Common myeloid progenitor, CD34-positive (primary cell): ENCODE data around the gene PC.

Source experiments
- CTCF ChIA-PET: fragments of 350-600 bp; sonication (Branson Sonifier 250); formaldehyde crosslinking; loops from one replicate; lab custom pipeline; 2021; ENCODE audit warnings: antibody characterized with exemption; lab: Charles Lee
- POLR2A ChIA-PET: fragments of 350-600 bp; sonication (Branson Sonifier 250); formaldehyde crosslinking; loops from one replicate; lab custom pipeline; 2021; ENCODE audit warnings: antibody characterized with exemption; lab: Charles Lee
- DNase-seq, 3 donors: peaks; one replicate each; pipeline versions ENCODE4 v3.0.0 to v3.0.0-alpha.2; 2013
- H3K27ac ChIP-seq, 2 experiments: 1 replicate in 1 of 2; 2 replicates in 1 of 2; pipeline ENCODE4 v1.7.0; 2013; ENCODE audit warnings: inconsistent platforms in 2 of 2, low read length in 2 of 2, mild to moderate bottlenecking in 2 of 2, low read depth in 1 of 2, moderate library complexity in 1 of 2; ENCODE audit not compliant: severe bottlenecking in 2 of 2, insufficient read depth in 1 of 2, poor library complexity in 1 of 2
- H3K27me3 ChIP-seq, 5 experiments: replicated peaks in 2 of 5; 1 replicate in 3 of 5; 2 replicates in 2 of 5; pipeline versions ENCODE4 v1.6.1 to v1.7.0; 2013; ENCODE audit warnings: low read length in 4 of 5, mild to moderate bottlenecking in 2 of 5, moderate library complexity in 2 of 5, inconsistent platforms in 1 of 5; ENCODE audit not compliant: insufficient read depth in 5 of 5, control insufficient read depth in 4 of 5
- H3K36me3 ChIP-seq, 4 experiments: 1 replicate in 2 of 4; 2 replicates in 2 of 4; pipeline versions ENCODE4 v1.6.1 to v1.7.0; 2013; ENCODE audit warnings: low read length in 3 of 4, control low read depth in 1 of 4, mild to moderate bottlenecking in 1 of 4; ENCODE audit not compliant: control insufficient read depth in 4 of 4, insufficient read depth in 4 of 4
- H3K4me1 ChIP-seq, 4 experiments: 1 replicate in 3 of 4; 2 replicates in 1 of 4; pipeline versions ENCODE4 v1.6.1 to v1.7.1; 2013; ENCODE audit warnings: low read length in 3 of 4, mild to moderate bottlenecking in 3 of 4, control low read depth in 1 of 4, inconsistent platforms in 1 of 4, moderate library complexity in 1 of 4; ENCODE audit not compliant: control insufficient read depth in 4 of 4, insufficient read depth in 4 of 4; ENCODE audit errors: control extremely low read depth in 1 of 4
- H3K4me3 ChIP-seq, 7 experiments: 1 replicate in 4 of 7; 2 replicates in 3 of 7; pipeline versions ENCODE4 v1.5.1 to v1.7.0; 2013; ENCODE audit warnings: mild to moderate bottlenecking in 7 of 7, low read length in 6 of 7, moderate library complexity in 6 of 7, inconsistent platforms in 2 of 7, low read depth in 2 of 7, control low read depth in 1 of 7; ENCODE audit not compliant: insufficient read depth in 4 of 7, control insufficient read depth in 1 of 7; ENCODE audit errors: extremely low read depth in 1 of 7
- H3K9me3 ChIP-seq, 5 experiments: 1 replicate in 4 of 5; 2 replicates in 1 of 5; pipeline versions ENCODE4 v1.6.1 to v1.7.1; 2013; ENCODE audit warnings: low read length in 4 of 5, mild to moderate bottlenecking in 2 of 5, inconsistent platforms in 1 of 5, low read depth in 1 of 5, moderate library complexity in 1 of 5; ENCODE audit not compliant: control insufficient read depth in 4 of 5, insufficient read depth in 2 of 5; ENCODE audit errors: control extremely low read depth in 1 of 5
- WGBS: methylation state at CpG from one replicate; pipeline ENCODE4 v1.1.5; 2013; ENCODE audit not compliant: insufficient coverage; 5-methylcytosine and 5-hydroxymethylcytosine counted together

PC gene

GRCh38 chr11:66973956-66974580 lies 15.9 kb upstream of the PC start:
- H3K27me3 ChIP-seq, result peaks cover 0 to 8% (median 2%) of the 10 kb centered on the region in 5 experiments
- DNase-seq, result no peak
- H3K27ac ChIP-seq, result no peak overlapping the region
- 98% methylated on average over 5 of the region's 8 CpGs for WGBS
- ChIA-PET POLR2A (no interaction called here), CTCF (interaction anchor here (0.9 to 1.3 kb wide), 3 partner anchors 10 to 17 kb away, joined by 3 read pairs; no protein-coding TSS in a partner anchor)
- H3K4me3 ChIP-seq, result no peak overlapping the region
- H3K9me3 ChIP-seq, result peaks cover 0 to 11% (median 6%) of the 10 kb centered on the region in 5 experiments
- H3K36me3 ChIP-seq, result no peaks in the 10 kb centered on the region
- peaks cover 0 to 5% (median 0%) of the 10 kb centered on the region in 4 experiments for H3K4me1 ChIP-seq

DNA sequence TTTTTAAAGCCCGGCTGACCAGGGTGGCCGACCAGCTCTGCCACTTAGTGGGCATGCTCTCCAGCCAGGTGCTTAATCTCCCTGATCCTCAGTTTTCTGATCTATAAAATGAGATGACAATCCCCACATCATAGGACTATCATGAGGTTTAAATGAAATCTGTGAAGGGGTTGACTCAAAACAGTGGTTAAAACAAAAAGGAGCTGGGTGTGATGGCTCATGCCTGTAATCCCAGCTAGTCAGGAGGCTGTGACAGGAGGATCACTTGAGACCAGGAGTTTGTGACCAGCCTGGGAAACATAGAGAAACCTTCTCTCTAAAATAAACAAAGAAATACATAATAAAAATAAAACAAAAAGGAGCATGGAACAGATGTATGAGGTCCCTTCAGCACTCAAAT lies 13.3 kb upstream of the PC start:
- DNase-seq, result no peak
- 100% methylated on average over 2 of the region's 2 CpGs for whole genome bisulfite sequencing
- Histone ChIP-seq H3K4me1 (peaks cover 0 to 5% (median 1%) of the 10 kb centered on the region in 4 experiments), H3K9me3 (peaks cover 0 to 4% (median 0%) of the 10 kb centered on the region in 5 experiments), H3K36me3 (no peaks in the 10 kb centered on the region), H3K27me3 (peaks cover 0 to 8% (median 2%) of the 10 kb centered on the region in 5 experiments), H3K4me3 (no peak overlapping the region), H3K27ac (no peak overlapping the region)
- ChIA-PET POLR2A (no interaction called here), CTCF (interaction anchor here (1.5 kb wide), 1 partner anchor 9 kb away, joined by 5 read pairs; no protein-coding TSS in a partner anchor)

DNA sequence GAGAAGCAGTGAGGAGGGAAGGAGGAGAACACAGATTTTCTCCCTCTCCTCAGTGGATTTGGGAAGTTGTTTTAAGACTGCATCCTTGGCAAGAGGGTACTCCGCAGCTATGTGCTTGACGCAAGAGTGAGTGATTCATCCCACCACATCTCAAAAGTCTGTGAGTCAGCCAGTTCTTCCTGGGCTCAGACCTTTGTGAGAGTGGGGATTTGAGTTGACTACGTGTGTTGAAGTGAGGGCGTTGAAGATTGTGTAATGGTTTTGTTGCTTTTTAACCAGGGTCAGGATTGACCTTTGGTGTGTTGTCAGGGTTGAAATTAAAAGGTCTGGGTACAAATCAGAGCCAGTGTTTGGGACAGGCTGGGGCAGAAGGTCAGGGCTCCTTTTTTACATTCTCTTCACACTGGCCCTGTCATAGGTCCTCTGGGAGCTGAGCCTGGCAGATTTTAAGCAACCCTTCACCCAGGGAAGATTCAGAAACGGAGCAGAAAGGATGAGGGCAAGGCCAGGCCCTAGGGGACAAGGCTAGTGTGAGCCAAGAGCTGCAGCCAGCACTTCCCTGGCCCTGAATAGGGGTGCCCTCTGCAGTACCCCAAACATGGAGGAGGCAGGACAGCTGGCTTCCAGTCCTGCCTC lies 12.7 kb upstream of the PC start:
- CTCF ChIA-PET, result interaction anchor here (1.5 kb wide), 1 partner anchor 9 kb away, joined by 5 read pairs; no protein-coding TSS in a partner anchor

GRCh38 chr11:66970371-66970806 lies 12.2 kb upstream of the PC start:
- no peak for DNase-seq
- Histone ChIP-seq H3K9me3 (peaks cover 0 to 4% (median 0%) of the 10 kb centered on the region in 5 experiments), H3K4me3 (no peak overlapping the region), H3K36me3 (no peaks in the 10 kb centered on the region), H3K27me3 (peaks cover 0 to 6% (median 4%) of the 10 kb centered on the region in 5 experiments), H3K4me1 (peaks cover 0 to 5% (median 1%) of the 10 kb centered on the region in 4 experiments), H3K27ac (no peak overlapping the region)
- WGBS, result 100% methylated on average over 3 of the region's 4 CpGs
- POLR2A ChIA-PET, result no interaction called here
- CTCF ChIA-PET, result interaction anchor here (1.5 kb wide), 1 partner anchor 10 kb away, joined by 5 read pairs; no protein-coding TSS in a partner anchor

More for the DNA sequence above, 12.7 kb upstream of the PC start:
- Histone ChIP-seq H3K27ac (no peak overlapping the region), H3K36me3 (no peaks in the 10 kb centered on the region), H3K9me3 (peaks cover 0 to 4% (median 0%) of the 10 kb centered on the region in 5 experiments), H3K4me3 (no peak overlapping the region), H3K4me1 (peaks cover 0 to 5% (median 1%) of the 10 kb centered on the region in 4 experiments), H3K27me3 (peaks cover 0 to 9% (median 4%) of the 10 kb centered on the region in 5 experiments)
- DNase-seq, result peak in 2 of 3 donors; percentile 26 to 32
- POLR2A ChIA-PET, result no interaction called here
- whole genome bisulfite sequencing, result 86% methylated on average over 3 of the region's 5 CpGs

GRCh38 chr11:66969584-66970225 lies 11.5 kb upstream of the PC start:
- POLR2A ChIA-PET, result no interaction called here
- Histone ChIP-seq H3K27me3 (peaks cover 0 to 7% (median 6%) of the 10 kb centered on the region in 5 experiments), H3K4me1 (peaks cover 0 to 5% (median 1%) of the 10 kb centered on the region in 4 experiments), H3K4me3 (no peak overlapping the region), H3K36me3 (no peaks in the 10 kb centered on the region), H3K9me3 (peaks cover 0 to 4% (median 0%) of the 10 kb centered on the region in 5 experiments), H3K27ac (no peak overlapping the region)
- CTCF ChIA-PET, result no interaction called here
- 100% methylated on average over 4 of the region's 6 CpGs for WGBS
- DNase-seq, result no peak

- CTCF ChIA-PET, result interaction anchor here (1.1 kb wide), 1 partner anchor 11 kb away, joined by 3 read pairs; no protein-coding TSS in a partner anchor
- Histone ChIP-seq H3K27me3 (peaks cover 0 to 7% (median 6%) of the 10 kb centered on the region in 5 experiments), H3K4me1 (peaks cover 0 to 5% (median 1%) of the 10 kb centered on the region in 4 experiments), H3K4me3 (no peak overlapping the region), H3K36me3 (no peaks in the 10 kb centered on the region), H3K27ac (no peak overlapping the region), H3K9me3 (peaks cover 0 to 4% (median 0%) of the 10 kb centered on the region in 5 experiments)
- POLR2A ChIA-PET, result interaction anchor here (0.8 kb wide), 1 partner anchor 242 kb away, joined by 3 read pairs; no protein-coding TSS in a partner anchor
- DNase-seq, result no peak
- 89% methylated on average over 5 of the region's 5 CpGs for WGBS
These were observed 9.7 kb upstream of the PC start for GRCh38 chr11:66967670-66968425.
